HTERT RPE-1 (cell line): ENCODE results near the gene LANCL3.
"Not testable (repeated sequence)": the region's sequence is repeated elsewhere in the genome, so short reads cannot be mapped to it uniquely, and the experiment has no call there.

Experiments used
- in situ Hi-C: fragments of 300-500 bp; cut with MboI; formaldehyde crosslinking; loops from 4 replicates; pipeline ENCODE4 v1.14.3; 2020; ENCODE audit warnings: low sequenced_read_pairs

Gene LANCL3

GRCh38 chrX:37571426-37572107 is at the start of gene LANCL3:
Gene LANCL3, plus strand, starts transcription at chrX:37571661. Its CDS starts 210 bp downstream, at chrX:37571871.
- in situ Hi-C loops = not testable (repeated sequence)

- in situ Hi-C loops = not testable (repeated sequence)
Measured at GRCh38 chrX:37523673-37524072, 47.8 kb upstream of the LANCL3 start.

- in situ Hi-C loops = no loop called here
Measured at GRCh38 chrX:37541991-37542390, 29.5 kb upstream of the LANCL3 start.

DNA sequence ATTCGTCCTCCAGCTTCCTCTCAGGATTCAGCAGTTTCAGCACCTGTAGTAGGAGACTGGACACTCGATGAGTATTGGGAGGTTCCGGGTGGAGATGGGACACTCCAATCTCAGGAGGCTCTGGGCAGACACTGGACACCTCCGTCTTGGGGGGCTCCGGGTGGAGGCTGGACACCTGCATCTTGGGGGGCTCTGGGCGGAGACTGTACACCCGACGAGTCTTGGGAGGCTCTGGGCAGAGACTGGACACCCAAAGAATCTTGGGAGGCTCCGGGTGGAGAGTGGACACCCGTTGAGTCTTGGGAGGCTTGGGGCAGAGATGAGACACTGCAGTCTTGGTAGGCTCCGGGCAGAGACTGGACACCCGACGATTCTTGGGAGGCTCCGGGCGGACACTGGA is 28.7 kb upstream of the LANCL3 start:
- in situ Hi-C loops = no loop called here

DNA sequence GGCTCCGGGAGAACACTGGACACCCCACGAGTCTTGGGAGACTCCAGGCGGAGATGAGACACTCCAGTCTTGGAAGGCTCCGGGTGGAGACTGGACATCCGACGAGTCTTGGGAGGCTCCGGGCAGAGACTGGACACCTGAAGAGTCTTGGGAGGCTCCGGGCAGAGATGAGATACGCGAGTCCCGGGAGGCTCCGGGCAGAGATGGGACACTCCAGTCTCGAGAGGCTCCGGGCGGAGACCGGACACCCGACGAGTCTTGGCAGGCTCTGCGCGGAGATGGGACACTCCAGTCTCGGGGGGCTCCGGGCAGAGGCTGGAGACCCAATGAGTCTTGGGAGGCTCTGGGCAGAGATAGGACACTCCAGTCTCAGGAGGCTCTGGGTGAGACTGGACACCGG is 28.1 kb upstream of the LANCL3 start:
- in situ Hi-C loops = no loop called here

DNA sequence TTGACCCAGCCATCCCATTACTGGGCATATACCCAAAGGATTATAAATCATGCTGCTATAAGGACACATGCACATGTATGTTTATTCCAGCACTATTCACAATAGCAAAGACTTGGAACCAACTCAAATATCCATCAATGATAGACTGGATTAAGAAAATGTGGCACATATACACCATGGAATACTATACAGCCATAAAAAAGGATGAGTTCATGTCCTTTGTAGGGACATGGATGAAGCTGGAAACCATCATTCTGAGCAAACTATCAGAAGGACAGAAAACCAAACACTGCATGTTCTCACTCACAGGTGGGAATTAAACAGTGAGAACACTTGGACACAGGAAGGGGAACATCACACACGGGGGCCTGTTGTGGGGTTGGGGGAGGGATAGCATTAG is 26.9 kb upstream of the LANCL3 start:
- in situ Hi-C loops = not testable (repeated sequence)

- in situ Hi-C loops = no loop called here
Measured at GRCh38 chrX:37545066-37545465, 26.4 kb upstream of the LANCL3 start.

- in situ Hi-C loops = not testable (repeated sequence)
Measured at GRCh38 chrX:37549619-37550018, 21.8 kb upstream of the LANCL3 start.

DNA sequence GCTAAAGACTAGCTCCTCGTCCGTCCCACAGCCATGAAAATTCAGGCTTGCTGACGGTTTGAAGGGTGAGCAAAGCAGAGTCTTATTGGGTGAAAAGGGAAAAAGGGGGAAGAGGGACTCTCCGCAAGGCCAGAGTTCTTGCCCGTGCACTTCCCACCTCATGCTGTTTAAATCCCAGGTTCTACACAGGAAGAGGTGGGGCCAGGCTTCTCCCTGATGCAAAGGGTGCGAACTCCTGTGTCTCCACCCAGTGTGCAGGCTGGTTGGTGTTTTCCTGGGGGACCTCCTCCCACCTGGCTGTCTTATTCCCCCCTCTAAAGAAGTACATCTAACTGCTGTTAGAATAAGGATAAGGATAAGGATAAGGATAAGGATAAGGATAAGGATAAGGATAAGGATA is 18.0 kb upstream of the LANCL3 start:
- in situ Hi-C loops = no loop called here

- in situ Hi-C loops = not testable (repeated sequence)
Measured at GRCh38 chrX:37565254-37565653, 6.2 kb upstream of the LANCL3 start.

- in situ Hi-C loops = not testable (repeated sequence)
Measured at GRCh38 chrX:37570349-37570748, 1.1 kb upstream of the LANCL3 start.

DNA sequence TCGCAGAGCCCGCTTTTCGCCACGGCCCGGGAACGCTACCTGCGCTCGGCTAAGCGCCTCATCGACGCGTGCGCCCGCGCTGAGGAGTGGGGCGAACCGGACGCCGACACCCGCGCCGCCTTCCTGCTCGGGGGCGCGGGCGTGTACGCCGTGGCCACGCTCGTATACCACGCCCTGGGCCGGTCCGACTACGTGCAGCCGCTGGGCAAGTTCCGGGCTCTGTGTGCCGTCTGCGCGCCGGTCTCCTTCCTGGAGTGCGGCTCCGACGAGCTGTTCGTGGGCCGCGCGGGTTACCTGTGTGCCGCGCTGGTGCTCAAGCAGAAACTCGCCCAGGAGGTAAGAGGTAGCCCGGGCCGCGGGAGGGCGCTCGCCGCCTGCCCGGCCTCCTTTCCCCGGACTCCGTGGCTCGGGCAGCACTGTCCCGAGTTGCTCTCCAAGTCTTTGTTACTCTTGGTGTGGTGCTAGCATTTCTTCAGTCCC is 687 bp downstream of the LANCL3 start:
- in situ Hi-C loops = not testable (repeated sequence)

DNA sequence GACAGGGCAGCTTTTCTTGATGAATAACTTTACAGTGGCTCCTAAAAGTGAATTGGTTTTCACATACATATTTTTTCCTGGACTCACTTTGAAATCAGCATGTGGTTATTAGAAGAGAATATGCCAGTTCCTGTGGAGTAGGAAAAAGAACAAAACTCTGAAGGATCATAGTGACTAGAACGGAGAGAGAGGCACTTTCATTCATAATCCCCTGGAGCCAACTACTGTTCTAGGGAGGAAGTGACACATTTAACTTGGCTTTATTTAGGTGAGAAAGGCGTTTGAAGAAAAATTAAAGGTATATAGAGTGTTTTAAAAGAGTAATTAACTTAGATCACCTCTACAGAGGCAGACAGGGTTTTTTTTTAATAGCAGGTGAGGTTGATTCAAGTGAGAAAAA is 1.7 kb downstream of the LANCL3 start:
- in situ Hi-C loops = not testable (repeated sequence)

GRCh38 chrX:37578045-37578444 is 6.6 kb downstream of the LANCL3 start:
- in situ Hi-C loops = no loop called here

DNA sequence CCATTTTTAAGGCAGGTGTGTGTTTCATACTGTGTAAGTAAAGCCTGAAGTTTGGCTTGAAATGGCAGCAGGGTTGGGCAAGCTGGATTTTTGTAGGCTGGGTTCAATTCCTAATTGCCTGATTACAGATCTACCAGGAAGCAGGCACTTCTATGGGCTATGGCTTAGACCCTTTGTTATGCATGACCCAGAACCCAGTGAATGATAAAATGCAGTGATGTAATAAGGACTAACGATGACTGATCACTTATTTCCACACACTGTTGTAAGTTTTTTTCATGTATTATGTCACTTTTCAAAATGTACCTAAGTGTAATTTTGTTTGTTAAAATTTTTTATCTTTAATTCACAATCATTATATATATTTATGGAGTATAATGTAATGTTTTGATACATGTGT is 8.6 kb downstream of the LANCL3 start:
- in situ Hi-C loops = no loop called here

DNA sequence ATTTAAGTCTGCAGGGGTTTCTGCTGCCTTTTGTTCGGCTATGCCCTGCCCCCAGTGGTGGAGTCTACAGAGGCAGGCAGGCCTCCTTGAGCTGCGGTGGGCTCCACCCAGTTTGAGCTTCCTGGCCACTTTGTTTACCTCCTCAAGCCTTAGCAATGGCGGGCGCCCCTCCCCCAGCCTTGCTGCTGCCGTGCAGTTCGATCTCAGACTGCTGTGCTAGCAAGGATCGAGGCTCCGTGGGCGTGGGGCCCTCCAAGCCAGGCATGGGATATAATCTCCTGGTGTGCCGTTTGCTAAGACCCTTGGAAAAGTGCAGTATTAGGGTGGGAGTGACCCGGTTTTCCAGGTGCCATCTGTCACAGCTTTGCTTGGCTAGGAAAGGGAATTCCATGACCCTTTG is 15.9 kb downstream of the LANCL3 start:
- in situ Hi-C loops = not testable (repeated sequence)

GRCh38 chrX:37590047-37590446 is 18.6 kb downstream of the LANCL3 start:
- in situ Hi-C loops = no loop called here

DNA sequence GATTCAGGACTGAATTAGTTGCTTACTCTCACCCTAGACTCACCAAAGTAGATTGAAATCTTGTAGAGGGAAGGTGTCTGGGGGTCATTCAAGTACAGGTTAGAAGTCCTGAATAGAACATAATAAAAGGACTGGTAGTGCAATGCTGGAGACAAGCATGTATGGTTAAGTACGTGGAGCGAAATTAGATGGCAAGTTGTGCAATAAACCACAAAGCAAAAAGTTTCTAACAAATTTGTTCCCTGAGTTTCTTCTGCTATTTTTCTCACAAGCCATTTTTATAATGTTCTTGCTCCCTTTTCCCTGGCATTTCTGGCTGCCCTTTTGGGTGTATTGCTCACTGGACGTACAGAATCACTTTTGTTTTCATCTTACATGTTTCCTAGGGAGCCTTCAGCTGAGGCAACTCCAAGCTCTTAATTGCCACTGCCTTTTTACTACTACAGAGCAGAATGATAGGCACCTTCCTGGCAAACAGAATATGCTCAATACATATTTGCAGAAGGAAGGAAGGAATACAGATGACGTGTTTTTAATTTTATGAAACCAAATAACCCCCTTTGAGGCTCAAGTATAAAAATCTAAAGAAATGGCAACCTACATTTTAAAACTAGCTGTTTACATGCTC is 23.4 kb downstream of the LANCL3 start:
- in situ Hi-C loops = no loop called here

- in situ Hi-C loops = no loop called here
Measured at GRCh38 chrX:37599729-37600128, 28.3 kb downstream of the LANCL3 start.

DNA sequence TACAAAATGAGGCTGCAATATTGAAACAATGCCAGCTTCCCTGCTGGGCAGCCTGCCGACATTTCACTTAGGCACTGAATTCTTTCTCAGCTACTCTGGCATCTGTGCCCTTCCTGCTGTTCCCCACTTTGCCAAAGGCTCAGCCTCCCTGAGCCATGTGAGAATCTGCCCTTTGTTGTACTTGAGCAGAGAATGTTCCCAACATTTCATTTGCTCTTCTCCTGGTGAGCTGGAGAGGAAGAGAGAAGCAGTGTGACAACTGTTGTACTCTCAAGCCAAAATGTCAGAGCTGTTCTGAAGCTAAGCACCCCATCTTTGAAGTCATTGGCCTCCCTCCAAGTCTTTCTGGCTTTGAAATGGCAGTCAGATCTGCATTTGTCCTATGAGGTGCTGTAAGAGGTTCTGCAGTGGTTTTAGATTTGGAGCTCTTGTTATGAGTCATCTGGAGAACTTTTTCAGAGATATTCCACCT is 32.5 kb downstream of the LANCL3 start:
- in situ Hi-C loops = no loop called here

DNA sequence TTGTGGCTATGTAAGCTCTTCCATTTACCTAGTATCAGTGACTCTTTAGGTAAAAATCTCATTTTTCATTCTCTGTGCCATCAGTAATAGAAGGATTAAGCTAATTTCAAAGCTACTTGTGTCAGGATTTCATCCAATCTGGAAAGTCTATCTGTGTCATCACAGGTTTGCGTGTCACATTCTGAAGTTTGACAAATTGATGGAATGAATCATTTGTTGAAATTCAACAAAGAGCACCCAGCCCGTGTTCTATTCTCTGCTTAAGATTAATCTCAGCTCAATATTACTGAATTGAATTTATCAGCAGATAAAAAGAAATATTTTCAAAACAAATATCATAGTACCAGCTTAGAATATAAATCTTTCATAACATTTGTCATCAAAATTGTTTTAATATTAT is 35.8 kb downstream of the LANCL3 start:
- in situ Hi-C loops = no loop called here

- in situ Hi-C loops = no loop called here
Measured at GRCh38 chrX:37608156-37608555, 36.7 kb downstream of the LANCL3 start.
